ENCODE results near the gene DTD2. TPM values are rescaled to one million over a fixed set of nuclear protein-coding genes. Genes with fewer than 3 reads are reported as not detected.
A peak's percentile ranks its signal among the peaks of the same experiment; 100 is the strongest.

The DTD2 gene
- total RNA-seq, 1 experiment from 2014 or later = 14.8 TPM

DNA sequence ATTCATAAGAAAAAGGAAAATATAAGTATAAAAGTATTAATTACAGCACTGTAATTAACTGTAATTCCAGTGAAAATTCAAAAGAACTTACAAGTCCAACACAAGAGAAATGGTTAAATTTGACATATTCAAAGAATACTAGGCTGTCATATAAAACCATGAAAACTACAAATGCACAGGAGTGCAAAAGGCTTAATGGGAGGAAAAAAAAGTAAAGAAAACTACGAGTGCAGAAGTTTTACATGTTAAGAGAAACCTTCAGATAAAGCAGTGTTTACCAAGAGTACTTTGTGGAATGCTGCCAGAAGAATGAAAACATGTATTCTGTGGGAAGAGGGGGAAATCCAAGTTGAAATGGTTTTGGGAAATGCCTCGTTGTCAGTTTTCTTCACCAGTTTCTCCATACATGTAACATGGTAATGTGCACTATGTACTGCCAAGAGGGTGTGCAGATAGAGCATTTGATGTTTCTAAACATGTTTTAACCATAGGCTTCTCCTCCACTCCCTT is 46.0 kb downstream of the DTD2 start:
- TF ChIP-seq, protein P1, sequence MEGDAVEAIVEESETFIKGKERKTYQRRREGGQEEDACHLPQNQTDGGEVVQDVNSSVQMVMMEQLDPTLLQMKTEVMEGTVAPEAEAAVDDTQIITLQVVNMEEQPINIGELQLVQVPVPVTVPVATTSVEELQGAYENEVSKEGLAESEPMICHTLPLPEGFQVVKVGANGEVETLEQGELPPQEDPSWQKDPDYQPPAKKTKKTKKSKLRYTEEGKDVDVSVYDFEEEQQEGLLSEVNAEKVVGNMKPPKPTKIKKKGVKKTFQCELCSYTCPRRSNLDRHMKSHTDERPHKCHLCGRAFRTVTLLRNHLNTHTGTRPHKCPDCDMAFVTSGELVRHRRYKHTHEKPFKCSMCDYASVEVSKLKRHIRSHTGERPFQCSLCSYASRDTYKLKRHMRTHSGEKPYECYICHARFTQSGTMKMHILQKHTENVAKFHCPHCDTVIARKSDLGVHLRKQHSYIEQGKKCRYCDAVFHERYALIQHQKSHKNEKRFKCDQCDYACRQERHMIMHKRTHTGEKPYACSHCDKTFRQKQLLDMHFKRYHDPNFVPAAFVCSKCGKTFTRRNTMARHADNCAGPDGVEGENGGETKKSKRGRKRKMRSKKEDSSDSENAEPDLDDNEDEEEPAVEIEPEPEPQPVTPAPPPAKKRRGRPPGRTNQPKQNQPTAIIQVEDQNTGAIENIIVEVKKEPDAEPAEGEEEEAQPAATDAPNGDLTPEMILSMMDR (conservative IDR thresholded peaks at IDR 0.05) = no peak
- no peaks in the 10 kb centered on the region for H3K36me3 Mint-ChIP-seq (ENCODE audit: insufficient read depth in 1 of 3, low read depth in 3 of 3)
- Histone ChIP-seq H3K4me1 (ENCODE audit: insufficient read depth, low read length) (no peaks in the 10 kb centered on the region), H3T11ph (ENCODE audit: low read length) (no peak overlapping the region), H3K18ac (ENCODE audit: insufficient read length, low read depth, low read length) (no peak overlapping the region), H3K79me2 (ENCODE audit: insufficient read depth, low read length) (0 out of 2 replicates have a peak, but pooled peaks cover 2% of the 10 kb centered on the region), H3K56ac (ENCODE audit: insufficient read length, low read depth, low read length) (no peak overlapping the region), H3K79me1 (ENCODE audit: insufficient read depth, low read depth, low read length, poor library complexity, severe bottlenecking) (no peaks in the 10 kb centered on the region), H4K20me1 (ENCODE audit: control insufficient read depth, insufficient read depth, insufficient read length) (no peaks in the 10 kb centered on the region), H4K91ac (ENCODE audit: insufficient read length, low read depth, low read length) (no peak overlapping the region), H3K23ac (ENCODE audit: insufficient read length, low read depth, low read length) (no peak overlapping the region), H3K4me2 (ENCODE audit: insufficient read depth, insufficient read length, low read length) (no peak overlapping the region), H3K9me3 (ENCODE audit: control insufficient read depth, low read depth, low read length) (no peaks in the 10 kb centered on the region), H2BK12ac (ENCODE audit: insufficient read length, low read depth, low read length) (no peak overlapping the region), H3K4ac (ENCODE audit: low read depth, low read length) (no peak overlapping the region), H2BK120ac (ENCODE audit: low read depth, low read length, poor library complexity, severe bottlenecking) (no peak overlapping the region), H2AFZ (ENCODE audit: low read length) (no peak overlapping the region), H3K14ac (ENCODE audit: insufficient read depth, low read length) (no peak overlapping the region), H2BK15ac (ENCODE audit: low read depth, low read length) (no peak overlapping the region), H2BK20ac (ENCODE audit: low read depth, low read length, poor library complexity, severe bottlenecking) (no peak overlapping the region), H2BK5ac (ENCODE audit: insufficient read length, low read length) (no peak overlapping the region), H3K27ac (ENCODE audit: insufficient read length, low read depth, low read length) (no peak overlapping the region), H4K5ac (ENCODE audit: insufficient read length, low read depth, low read length) (no peak overlapping the region), H4K8ac (replicated peaks; ENCODE audit: insufficient read length, low read depth, low read length) (no peak overlapping the region), H3K9ac (ENCODE audit: extremely low read depth, insufficient read length, low read length) (no peak overlapping the region), H2AK5ac (ENCODE audit: insufficient read length, low read length) (no peak overlapping the region), H3K27me3 (ENCODE audit: insufficient read depth, low read length) (no peaks in the 10 kb centered on the region), H3K23me2 (ENCODE audit: insufficient read length, low read depth, low read length, poor library complexity, severe bottlenecking) (no peaks in the 10 kb centered on the region)
- H3K4me1 Mint-ChIP-seq = peaks cover 2 to 4% of the 10 kb centered on the region in 2 experiments; a peak in 2 of 4 replicates
- no peak for DNase-seq
- no CpG with 5 or more reads among the region's 2 CpGs for WGBS (ENCODE audit: extremely low coverage, insufficient read length, low lambda C conversion rate)
- no peak overlapping the region for H3K4me3 Mint-ChIP-seq
- H3K27ac Mint-ChIP-seq = peak overlapping the region in 1 of 3 experiments; percentile 82; a peak in 2 of 7 replicates
- H3K9me3 Mint-ChIP-seq = no peaks in the 10 kb centered on the region
- H3K27me3 Mint-ChIP-seq (ENCODE audit: low read depth) = no peaks in the 10 kb centered on the region

Measured in H9 (cell line).